Mucosa of rectum (tissue), 2 donors: Measurements from ENCODE around the gene ATXN2.
"Not testable (repeated sequence)": the region's sequence is repeated elsewhere in the genome, so short reads cannot be mapped to it uniquely, and the experiment has no call there.

ENCODE experiments used
- H3K27ac ChIP-seq, 2 donors: one replicate each; pipeline ENCODE4 v1.7.0; 2013; ENCODE audit warnings: inconsistent platforms in 2 of 2, low read depth in 2 of 2, low read length in 2 of 2
- H3K27me3 ChIP-seq, 2 donors: one replicate each; pipeline ENCODE4 v1.7.0; 2013; ENCODE audit warnings: low read length in 2 of 2; ENCODE audit not compliant: control insufficient read depth in 2 of 2, insufficient read depth in 2 of 2
- H3K36me3 ChIP-seq, 2 donors: one replicate each; pipeline ENCODE4 v1.7.0; 2013; ENCODE audit warnings: low read length in 2 of 2; ENCODE audit not compliant: control insufficient read depth in 2 of 2, insufficient read depth in 2 of 2
- H3K4me1 ChIP-seq, 2 donors: one replicate each; pipeline ENCODE4 v1.7.0; 2013; ENCODE audit warnings: low read length in 2 of 2, mild to moderate bottlenecking in 1 of 2; ENCODE audit not compliant: control insufficient read depth in 2 of 2, insufficient read depth in 2 of 2
- H3K4me3 ChIP-seq, 2 donors: one replicate each; pipeline ENCODE4 v1.7.0; 2013; ENCODE audit warnings: low read length in 2 of 2
- H3K9ac ChIP-seq, 2 donors: one replicate each; pipeline ENCODE4 v1.7.0; 2013; ENCODE audit warnings: low read length in 2 of 2, low read depth in 1 of 2, mild to moderate bottlenecking in 1 of 2
- H3K9me3 ChIP-seq, 2 donors: one replicate each; pipeline ENCODE4 v1.7.0; 2013; ENCODE audit warnings: low read length in 2 of 2; ENCODE audit not compliant: control insufficient read depth in 2 of 2
- donor health status: healthy.
- donor health status: Normal muscosa, but diverticular disease.

The ATXN2 gene

DNA sequence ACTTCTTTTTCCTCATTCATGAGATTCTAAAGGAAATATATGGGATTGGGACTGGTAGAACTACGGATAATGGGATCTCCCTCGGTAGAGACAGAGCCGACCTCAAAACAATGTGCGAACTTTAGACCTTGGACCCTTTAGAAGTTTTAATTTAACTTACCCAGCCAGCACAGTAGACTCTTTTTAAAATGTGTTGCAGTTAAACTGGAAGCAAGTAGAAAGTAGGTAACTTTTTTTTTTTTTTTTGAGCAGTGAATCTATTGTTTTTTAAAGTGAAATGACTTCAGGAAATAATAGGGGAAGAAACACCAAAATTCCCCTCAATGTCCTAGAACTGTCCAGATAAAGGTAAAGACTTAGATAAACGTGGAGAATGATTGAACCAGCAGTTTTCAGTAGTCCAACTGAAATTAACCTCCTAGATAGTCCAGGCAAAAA is 1.1 kb upstream of the ATXN2 start:
- Histone ChIP-seq H3K9ac (peak overlapping the region; percentile 84 to 89), H3K9me3 (no peaks in the 10 kb centered on the region), H3K36me3 (no peaks in the 10 kb centered on the region), H3K4me1 (peaks cover 8 to 11% of the 10 kb centered on the region in 2 donors), H3K27ac (peak overlapping the region; percentile 89 to 92), H3K27me3 (no peaks in the 10 kb centered on the region), H3K4me3 (peak overlapping the region; percentile 91)

DNA sequence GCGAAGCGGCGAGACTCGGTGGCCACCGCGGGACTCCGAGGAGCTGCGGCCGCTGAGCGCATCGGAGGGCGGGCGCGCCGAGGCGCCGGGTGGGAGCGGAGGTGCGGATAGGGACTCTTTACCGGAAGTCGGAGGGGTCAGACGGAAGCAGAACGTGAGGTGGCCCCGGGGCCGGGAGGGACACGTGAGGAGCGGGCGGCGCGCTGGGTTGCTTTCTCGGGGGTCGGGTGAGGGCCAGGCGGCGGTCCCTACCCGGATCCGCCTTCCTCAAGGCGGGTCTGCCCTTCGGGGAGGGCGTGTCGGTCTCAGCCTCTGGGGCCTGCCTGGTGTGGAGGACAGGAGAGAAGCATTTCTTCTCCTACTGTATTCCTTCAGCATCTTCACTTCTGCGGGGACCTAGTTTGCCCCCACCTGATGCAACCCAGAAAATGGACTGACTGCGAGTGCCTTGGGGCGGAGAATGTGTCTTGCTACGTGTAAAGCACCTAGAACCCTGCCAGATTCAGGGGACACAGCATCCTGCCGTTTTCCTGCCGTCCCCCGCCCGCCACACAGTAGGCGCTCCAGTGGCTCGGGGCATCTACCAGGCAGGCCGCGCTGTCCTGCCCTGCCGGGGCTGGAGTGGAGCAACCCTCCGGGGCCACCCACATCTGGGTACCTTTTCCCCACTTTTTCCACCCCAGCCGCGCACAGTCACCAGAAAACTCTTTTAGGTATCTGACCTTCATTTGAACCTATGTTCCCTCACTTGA is 514 bp upstream of the ATXN2 start:
- peaks cover 8 to 11% of the 10 kb centered on the region in 2 donors for H3K4me1 ChIP-seq
- H3K27ac ChIP-seq = peak overlapping the region; percentile 89 to 92
- peak overlapping the region; percentile 84 to 89 for H3K9ac ChIP-seq
- peak overlapping the region; percentile 91 for H3K4me3 ChIP-seq
- H3K9me3 ChIP-seq = no peaks in the 10 kb centered on the region
- H3K36me3 ChIP-seq = no peaks in the 10 kb centered on the region
- no peaks in the 10 kb centered on the region for H3K27me3 ChIP-seq

DNA sequence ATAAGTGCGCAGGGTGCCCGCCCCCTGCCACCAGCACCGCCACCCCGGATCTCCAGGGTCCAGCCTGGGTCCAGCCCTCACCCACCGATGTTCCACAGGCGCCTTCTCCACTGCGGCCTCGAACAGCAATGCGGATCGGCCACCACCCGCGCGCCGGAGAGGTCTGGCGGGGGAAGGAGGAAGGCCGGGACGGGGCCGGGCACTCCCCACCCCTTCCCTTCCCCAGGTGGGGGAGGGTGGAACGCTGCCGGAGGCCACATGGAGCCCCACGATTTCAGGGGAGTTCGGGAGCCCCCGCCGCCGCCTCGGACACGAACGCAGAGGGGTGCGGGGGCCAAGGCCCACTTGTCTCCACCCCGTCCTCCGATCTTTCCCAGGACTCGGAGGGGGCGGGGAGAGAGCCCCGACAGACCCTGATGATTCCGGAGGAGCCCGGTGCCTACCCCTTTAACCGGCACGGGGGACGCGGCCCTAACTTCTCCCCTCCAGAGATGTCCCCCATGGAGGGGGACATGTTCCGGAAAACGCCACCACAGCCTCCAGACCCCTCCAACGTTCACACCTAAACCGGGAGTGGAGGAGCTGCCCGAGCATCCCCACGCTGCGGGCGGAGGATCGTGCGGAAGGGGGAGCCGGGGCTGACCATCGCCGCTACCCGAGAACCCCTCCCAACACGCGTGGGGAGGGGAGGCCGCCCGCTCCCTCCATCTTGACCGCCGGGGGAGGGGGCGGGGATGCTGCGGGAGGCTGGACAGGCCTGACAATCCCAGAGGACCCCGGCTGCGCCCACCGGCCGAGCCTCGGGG is 1.1 kb downstream of the ATXN2 start:
- H3K9ac ChIP-seq = peak overlapping the region; percentile 67 to 81
- no peaks in the 10 kb centered on the region for H3K36me3 ChIP-seq
- H3K27me3 ChIP-seq = no peaks in the 10 kb centered on the region
- no peaks in the 10 kb centered on the region for H3K9me3 ChIP-seq
- H3K4me1 ChIP-seq = peaks cover 8 to 11% of the 10 kb centered on the region in 2 donors
- H3K4me3 ChIP-seq = peak overlapping the region; percentile 85 to 91
- H3K27ac ChIP-seq = peak overlapping the region; percentile 75 to 92

DNA sequence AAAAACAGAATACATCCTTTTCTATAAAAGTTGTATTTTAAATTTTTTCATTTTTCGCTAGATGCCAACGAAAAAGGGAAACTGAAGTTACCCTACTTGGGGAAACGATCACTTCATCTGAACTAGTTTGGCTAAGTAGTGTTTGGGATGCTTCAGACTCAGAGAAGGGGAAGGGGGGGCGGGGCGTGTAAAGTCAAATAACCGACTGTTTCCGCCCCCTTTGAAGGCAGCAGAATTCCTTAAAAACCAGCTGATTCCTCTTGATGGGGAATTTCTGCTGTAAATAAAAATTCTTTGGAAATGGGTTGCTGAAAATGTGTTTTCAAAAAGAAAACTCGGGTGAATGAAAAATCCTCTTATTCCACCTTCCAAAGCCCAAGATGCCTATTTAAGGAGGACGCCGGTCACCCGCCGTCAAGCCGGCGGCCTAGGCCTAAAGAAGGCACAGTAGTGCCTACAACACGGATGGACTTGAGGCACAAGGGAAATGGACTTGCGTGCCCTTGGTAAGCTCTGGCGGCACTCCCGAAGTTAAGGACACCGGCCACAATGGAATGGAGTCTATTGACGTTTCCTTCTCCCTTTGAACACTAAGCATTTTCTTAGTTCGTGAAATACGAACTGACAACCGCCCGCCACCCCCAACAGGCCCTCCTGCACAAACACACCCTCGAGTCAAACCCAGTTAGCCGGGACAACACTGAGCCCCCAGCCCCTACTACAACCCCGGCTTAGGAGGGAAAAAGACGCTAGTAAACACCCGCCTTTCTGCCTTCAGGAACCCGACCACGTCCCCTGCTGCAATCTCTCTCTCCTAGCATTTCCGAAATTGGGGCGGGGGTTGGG is 1.9 kb downstream of the ATXN2 start:
- no peaks in the 10 kb centered on the region for H3K9me3 ChIP-seq
- no peaks in the 10 kb centered on the region for H3K36me3 ChIP-seq
- peak overlapping the region; percentile 75 to 92 for H3K27ac ChIP-seq
- peak overlapping the region; percentile 67 to 81 for H3K9ac ChIP-seq
- H3K27me3 ChIP-seq = no peaks in the 10 kb centered on the region
- peak overlapping the region; percentile 85 to 91 for H3K4me3 ChIP-seq
- peaks cover 8 to 11% of the 10 kb centered on the region in 2 donors for H3K4me1 ChIP-seq

- not testable (repeated sequence) for H3K27ac ChIP-seq, H3K4me3 ChIP-seq, H3K9me3 ChIP-seq, H3K27me3 ChIP-seq, H3K9ac ChIP-seq, H3K36me3 ChIP-seq
- H3K4me1 ChIP-seq = peaks cover 7 to 11% of the 10 kb centered on the region in 2 donors
Observed at GRCh38 chr12:111595341-111595835, 3.7 kb downstream of the ATXN2 start.

DNA sequence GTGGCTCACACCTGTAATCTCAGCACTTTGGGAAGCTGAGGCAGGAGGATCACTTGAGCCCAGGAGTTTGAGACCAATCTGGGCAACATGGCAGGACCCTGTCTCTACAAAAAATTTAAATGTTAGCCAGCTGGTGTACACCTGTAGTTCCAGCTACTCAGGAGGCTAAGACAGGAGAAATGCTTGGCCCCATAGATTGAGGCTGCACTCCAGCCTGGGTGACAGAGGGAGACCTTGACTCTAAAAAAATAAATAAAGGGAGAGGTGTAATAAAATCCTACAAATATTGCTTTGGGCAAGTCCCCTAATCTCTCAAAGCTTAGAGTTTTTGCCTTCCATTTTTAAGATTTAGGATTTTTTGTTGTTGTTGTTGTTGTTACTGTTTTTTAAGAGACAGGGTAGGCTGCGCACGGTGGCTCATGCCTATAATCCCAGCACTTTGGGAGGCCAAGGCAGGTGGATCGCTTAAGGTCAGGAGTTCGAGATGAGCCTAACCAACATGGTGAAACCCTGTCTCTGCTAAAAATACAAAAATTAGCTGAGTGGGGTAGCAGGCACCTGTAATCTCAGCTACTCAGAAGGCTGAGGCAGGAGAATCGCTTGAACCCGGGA is 7.6 kb downstream of the ATXN2 start:
- not testable (repeated sequence) for H3K27ac ChIP-seq, H3K9me3 ChIP-seq, H3K9ac ChIP-seq, H3K4me3 ChIP-seq, H3K36me3 ChIP-seq, H3K27me3 ChIP-seq, H3K4me1 ChIP-seq

- no peak overlapping the region for H3K4me3 ChIP-seq
- no peaks in the 10 kb centered on the region for H3K4me1 ChIP-seq
- H3K27ac ChIP-seq = no peak overlapping the region
- no peak overlapping the region for H3K9ac ChIP-seq
- H3K27me3 ChIP-seq = no peaks in the 10 kb centered on the region
- no peaks in the 10 kb centered on the region for H3K9me3 ChIP-seq
- no peaks in the 10 kb centered on the region for H3K36me3 ChIP-seq
Observed at GRCh38 chr12:111590552-111590951, 8.6 kb downstream of the ATXN2 start.

DNA sequence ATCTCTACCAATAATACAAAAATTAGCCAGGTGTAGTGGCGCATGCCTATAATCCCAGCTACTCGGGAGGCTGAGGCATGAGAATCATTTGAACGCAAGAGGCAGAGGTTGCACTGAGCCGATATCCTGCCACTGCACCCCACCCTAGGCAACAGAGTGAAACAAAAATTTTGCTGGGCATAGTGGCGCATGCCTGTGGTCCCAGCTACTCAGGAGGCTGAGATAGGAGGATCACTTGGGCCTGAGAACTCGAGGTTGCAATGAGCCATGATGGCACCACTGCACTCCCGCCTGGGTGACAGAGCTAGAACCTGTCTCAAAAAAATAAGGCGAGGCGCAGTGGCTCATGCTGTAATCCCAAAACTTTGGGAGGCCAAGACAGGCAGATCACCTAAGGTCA is 9.5 kb downstream of the ATXN2 start:
- H3K4me3 ChIP-seq = no peak overlapping the region

GRCh38 chr12:111588010-111588409 is 11.1 kb downstream of the ATXN2 start:
- Histone ChIP-seq H3K4me1 (no peaks in the 10 kb centered on the region), H3K4me3 (no peak overlapping the region), H3K36me3 (no peaks in the 10 kb centered on the region), H3K27ac (no peak overlapping the region), H3K27me3 (no peaks in the 10 kb centered on the region), H3K9ac (no peak overlapping the region), H3K9me3 (no peaks in the 10 kb centered on the region)

More for the DNA sequence above, 9.5 kb downstream of the ATXN2 start:
- H3K27ac ChIP-seq = no peak overlapping the region
- no peaks in the 10 kb centered on the region for H3K27me3 ChIP-seq
- H3K36me3 ChIP-seq = no peaks in the 10 kb centered on the region
- H3K4me1 ChIP-seq = no peaks in the 10 kb centered on the region
- no peaks in the 10 kb centered on the region for H3K9me3 ChIP-seq
- H3K9ac ChIP-seq = no peak overlapping the region
